Common myeloid progenitor, CD34-positive (primary cell): ENCODE data around the gene SYCE3.
A peak's percentile ranks its signal among the peaks of the same experiment; 100 is the strongest.

ENCODE experiments used
- CTCF ChIA-PET: fragments of 350-600 bp; sonication (Branson Sonifier 250); formaldehyde crosslinking; loops from one replicate; lab custom pipeline; 2021; ENCODE audit warnings: antibody characterized with exemption; lab: Charles Lee
- POLR2A ChIA-PET: fragments of 350-600 bp; sonication (Branson Sonifier 250); formaldehyde crosslinking; loops from one replicate; lab custom pipeline; 2021; ENCODE audit warnings: antibody characterized with exemption; lab: Charles Lee
- DNase-seq, 3 donors: peaks; one replicate each; pipeline versions ENCODE4 v3.0.0 to v3.0.0-alpha.2; 2013
- H3K27ac ChIP-seq, 2 experiments: 1 replicate in 1 of 2; 2 replicates in 1 of 2; pipeline ENCODE4 v1.7.0; 2013; ENCODE audit warnings: inconsistent platforms in 2 of 2, low read length in 2 of 2, mild to moderate bottlenecking in 2 of 2, low read depth in 1 of 2, moderate library complexity in 1 of 2; ENCODE audit not compliant: severe bottlenecking in 2 of 2, insufficient read depth in 1 of 2, poor library complexity in 1 of 2
- H3K27me3 ChIP-seq, 5 experiments: replicated peaks in 2 of 5; 1 replicate in 3 of 5; 2 replicates in 2 of 5; pipeline versions ENCODE4 v1.6.1 to v1.7.0; 2013; ENCODE audit warnings: low read length in 4 of 5, mild to moderate bottlenecking in 2 of 5, moderate library complexity in 2 of 5, inconsistent platforms in 1 of 5; ENCODE audit not compliant: insufficient read depth in 5 of 5, control insufficient read depth in 4 of 5
- H3K36me3 ChIP-seq, 4 experiments: 1 replicate in 2 of 4; 2 replicates in 2 of 4; pipeline versions ENCODE4 v1.6.1 to v1.7.0; 2013; ENCODE audit warnings: low read length in 3 of 4, control low read depth in 1 of 4, mild to moderate bottlenecking in 1 of 4; ENCODE audit not compliant: control insufficient read depth in 4 of 4, insufficient read depth in 4 of 4
- H3K4me1 ChIP-seq, 4 experiments: 1 replicate in 3 of 4; 2 replicates in 1 of 4; pipeline versions ENCODE4 v1.6.1 to v1.7.1; 2013; ENCODE audit warnings: low read length in 3 of 4, mild to moderate bottlenecking in 3 of 4, control low read depth in 1 of 4, inconsistent platforms in 1 of 4, moderate library complexity in 1 of 4; ENCODE audit not compliant: control insufficient read depth in 4 of 4, insufficient read depth in 4 of 4; ENCODE audit errors: control extremely low read depth in 1 of 4
- H3K4me3 ChIP-seq, 7 experiments: 1 replicate in 4 of 7; 2 replicates in 3 of 7; pipeline versions ENCODE4 v1.5.1 to v1.7.0; 2013; ENCODE audit warnings: mild to moderate bottlenecking in 7 of 7, low read length in 6 of 7, moderate library complexity in 6 of 7, inconsistent platforms in 2 of 7, low read depth in 2 of 7, control low read depth in 1 of 7; ENCODE audit not compliant: insufficient read depth in 4 of 7, control insufficient read depth in 1 of 7; ENCODE audit errors: extremely low read depth in 1 of 7
- H3K9me3 ChIP-seq, 5 experiments: 1 replicate in 4 of 5; 2 replicates in 1 of 5; pipeline versions ENCODE4 v1.6.1 to v1.7.1; 2013; ENCODE audit warnings: low read length in 4 of 5, mild to moderate bottlenecking in 2 of 5, inconsistent platforms in 1 of 5, low read depth in 1 of 5, moderate library complexity in 1 of 5; ENCODE audit not compliant: control insufficient read depth in 4 of 5, insufficient read depth in 2 of 5; ENCODE audit errors: control extremely low read depth in 1 of 5
- WGBS: methylation state at CpG from one replicate; pipeline ENCODE4 v1.1.5; 2013; ENCODE audit not compliant: insufficient coverage; 5-methylcytosine and 5-hydroxymethylcytosine counted together

SYCE3 gene

GRCh38 chr22:50525858-50526107 is 36.9 kb downstream of the SYCE3 start:
- 0% methylated on average over 25 of the region's 33 CpGs for WGBS
- CTCF ChIA-PET = interaction anchor here (0.6 to 5.6 kb wide), 28 partner anchors 8 to 288 kb away, joined by 3 to 53 read pairs (median 4); partner anchors contain the start of genes ARSA, CPT1B, KLHDC7B and LMF2
- Histone ChIP-seq H3K9me3 (no peaks in the 10 kb centered on the region), H3K27ac (peak overlapping the region in 1 of 2 experiments; percentile 76), H3K4me3 (peak overlapping the region; percentile 65 to 82 (median 77)), H3K27me3 (peaks cover 0 to 19% (median 0%) of the 10 kb centered on the region in 5 experiments), H3K4me1 (peaks cover 2 to 60% (median 48%) of the 10 kb centered on the region in 4 experiments), H3K36me3 (peaks cover 2 to 35% (median 27%) of the 10 kb centered on the region in 4 experiments)
- no peak for DNase-seq
- POLR2A ChIA-PET = interaction anchor here (0.6 to 3.4 kb wide), 12 partner anchors 14 to 282 kb away, joined by 3 to 41 read pairs (median 4); partner anchors contain the start of genes SHANK3, SYCE3 and TUBGCP6

- H3K27ac ChIP-seq = peak within 1 kb of the TSS; percentile 25 to 76
- H3K27me3 ChIP-seq = peaks cover 0 to 15% (median 0%) of the 10 kb centered on the region in 5 experiments
- H3K36me3 ChIP-seq = peaks cover 2 to 36% (median 28%) of the 10 kb centered on the region in 4 experiments
- WGBS = under 1% methylated on average over 54 of the region's 84 CpGs
- no peaks in the 10 kb centered on the region for H3K9me3 ChIP-seq
- CTCF ChIA-PET = interaction anchor here (0.6 to 5.6 kb wide), 30 partner anchors 9 to 288 kb away, joined by 3 to 53 read pairs (median 4); partner anchors contain the start of genes ARSA, CPT1B, KLHDC7B and LMF2
- peaks cover 2 to 55% (median 43%) of the 10 kb centered on the region in 4 experiments for H3K4me1 ChIP-seq
- peak within 1 kb of the TSS; percentile 65 to 82 (median 77) for H3K4me3 ChIP-seq
- DNase-seq = peak; percentile 97 to 98 (median 98)
- POLR2A ChIA-PET = interaction anchor here (0.6 to 3.4 kb wide), 12 partner anchors 15 to 281 kb away, joined by 3 to 41 read pairs (median 5); partner anchors contain the start of genes LMF2, NCAPH2, SHANK3 and SYCE3
Measured at GRCh38 chr22:50525104-50525857, 37.4 kb downstream of the SYCE3 start, which contains the start of gene SCO2. Gene SCO2 (minus strand): TSS chr22:50525598. CDS start chr22:50524411, 1,187 bp downstream.

GRCh38 chr22:50524676-50525103 is 38.0 kb downstream of the SYCE3 start:
- ChIA-PET CTCF (interaction anchor here (1.3 to 5.6 kb wide), 10 partner anchors 10 to 117 kb away, joined by 3 to 53 read pairs (median 10); partner anchors contain the start of genes CPT1B, KLHDC7B, LMF2 and NCAPH2), POLR2A (interaction anchor here (0.8 to 3.4 kb wide), 4 partner anchors 15 to 55 kb away, joined by 3 to 41 read pairs (median 6); partner anchors contain the start of genes LMF2 and NCAPH2)
- peaks cover 2 to 51% (median 37%) of the 10 kb centered on the region in 4 experiments for H3K4me1 ChIP-seq
- no peaks in the 10 kb centered on the region for H3K9me3 ChIP-seq
- no peak for DNase-seq
- peak overlapping the region; percentile 65 to 82 (median 77) for H3K4me3 ChIP-seq
- peaks cover 0 to 9% (median 0%) of the 10 kb centered on the region in 5 experiments for H3K27me3 ChIP-seq
- peak overlapping the region; percentile 25 to 76 for H3K27ac ChIP-seq
- peaks cover 2 to 37% (median 28%) of the 10 kb centered on the region in 4 experiments for H3K36me3 ChIP-seq
- 13% methylated on average over 19 of the region's 19 CpGs for WGBS

DNA sequence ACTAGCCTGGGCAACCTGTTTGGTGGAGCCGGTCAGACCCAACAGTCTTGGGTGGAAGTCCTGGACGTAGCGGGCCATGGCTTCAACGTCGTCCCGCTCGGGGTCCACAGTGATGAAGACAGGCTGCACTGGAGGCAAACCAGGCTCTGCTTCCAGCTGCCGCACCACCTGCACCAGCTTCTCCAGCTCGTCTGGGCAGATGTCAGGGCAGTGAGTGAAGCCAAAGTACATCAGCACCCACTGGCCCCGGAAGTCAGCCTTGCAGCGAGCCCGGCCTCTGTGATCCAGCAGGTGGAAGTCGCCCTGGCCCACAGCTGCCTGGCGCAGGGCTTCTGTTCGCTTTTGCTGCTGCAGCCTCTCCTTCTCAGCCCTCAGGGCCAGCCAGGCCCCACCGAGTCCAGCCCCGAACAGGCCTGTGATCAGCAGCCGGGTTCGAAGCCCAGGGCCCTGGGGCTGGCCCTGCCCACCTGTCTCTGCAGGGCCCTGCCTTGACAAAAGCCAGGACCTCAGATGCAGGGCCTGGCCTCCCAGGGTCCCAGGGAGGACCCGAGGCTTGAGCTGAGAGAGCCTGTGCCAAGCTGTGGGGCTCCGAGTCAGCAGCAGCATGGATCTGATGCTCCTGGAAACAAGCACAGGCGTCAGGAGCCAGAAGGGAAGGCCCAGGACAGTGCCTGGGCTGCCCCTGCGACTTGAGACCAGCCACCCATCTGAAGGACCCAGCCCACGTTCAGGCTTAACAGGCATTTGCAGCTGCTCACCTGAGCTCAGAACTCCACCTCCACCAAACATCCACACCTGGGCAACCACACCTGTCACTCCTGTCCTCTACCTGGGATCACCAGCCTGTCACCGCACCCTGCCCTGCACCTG is 38.7 kb downstream of the SYCE3 start:
- 97% methylated on average over 24 of the region's 25 CpGs for WGBS
- POLR2A ChIA-PET = interaction anchor here (1.6 kb wide), 1 partner anchor 16 kb away, joined by 5 read pairs; the partner anchor contains the start of genes LMF2 and NCAPH2

DNA sequence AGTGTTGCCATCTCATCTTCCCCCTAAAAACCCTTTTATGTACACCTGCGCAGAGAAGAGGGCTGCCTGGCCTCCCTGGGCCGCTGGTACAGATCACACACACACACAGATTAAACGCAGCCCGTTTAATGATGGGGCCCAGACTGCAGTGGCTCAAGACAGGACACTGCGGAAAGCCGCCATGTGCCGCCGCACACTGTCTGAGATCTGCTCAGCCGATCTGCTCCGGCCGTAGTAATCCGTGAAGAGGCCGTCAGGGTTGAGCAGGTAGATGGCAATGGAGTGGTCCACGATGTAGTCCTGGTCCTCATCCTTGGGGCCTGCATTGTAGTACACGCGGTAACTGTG is 39.3 kb downstream of the SYCE3 start:
- Histone ChIP-seq H3K27me3 (no peaks in the 10 kb centered on the region), H3K27ac (no peak overlapping the region), H3K36me3 (peaks cover 2 to 49% (median 39%) of the 10 kb centered on the region in 4 experiments), H3K9me3 (no peaks in the 10 kb centered on the region), H3K4me3 (no peak overlapping the region), H3K4me1 (peaks cover 2 to 39% (median 34%) of the 10 kb centered on the region in 4 experiments)
- DNase-seq = no peak
- ChIA-PET CTCF (interaction anchor here (1.1 to 1.4 kb wide), 3 partner anchors 9 to 98 kb away, joined by 3 read pairs; no protein-coding TSS in a partner anchor), POLR2A (no interaction called here)
- 94% methylated on average over 14 of the region's 16 CpGs for WGBS

More for the DNA sequence above, 38.7 kb downstream of the SYCE3 start:
- Histone ChIP-seq H3K27ac (peak overlapping the region in 1 of 2 experiments; percentile 76), H3K4me3 (peak overlapping the region in 5 of 7 experiments; percentile 65 to 82 (median 77)), H3K4me1 (peaks cover 2 to 45% (median 34%) of the 10 kb centered on the region in 4 experiments), H3K27me3 (peaks cover 0 to 3% (median 0%) of the 10 kb centered on the region in 5 experiments), H3K9me3 (no peaks in the 10 kb centered on the region), H3K36me3 (peaks cover 2 to 43% (median 33%) of the 10 kb centered on the region in 4 experiments)
- CTCF ChIA-PET = interaction anchor here (1.1 to 2.7 kb wide), 4 partner anchors 9 to 97 kb away, joined by 3 to 25 read pairs (median 10); partner anchors contain the start of genes LMF2 and NCAPH2
- no peak for DNase-seq

GRCh38 chr22:50522806-50523438 is 39.8 kb downstream of the SYCE3 start:
- DNase-seq = no peak
- WGBS = 94% methylated on average over 19 of the region's 22 CpGs
- POLR2A ChIA-PET = no interaction called here
- CTCF ChIA-PET = interaction anchor here (0.8 to 1.4 kb wide), 5 partner anchors 9 to 49 kb away, joined by 3 read pairs; no protein-coding TSS in a partner anchor
- no peaks in the 10 kb centered on the region for H3K9me3 ChIP-seq
- H3K27ac ChIP-seq = no peak overlapping the region
- peaks cover 2 to 54% (median 43%) of the 10 kb centered on the region in 4 experiments for H3K36me3 ChIP-seq
- H3K27me3 ChIP-seq = no peaks in the 10 kb centered on the region
- peaks cover 2 to 35% (median 31%) of the 10 kb centered on the region in 4 experiments for H3K4me1 ChIP-seq
- H3K4me3 ChIP-seq = no peak overlapping the region
